Suprapubic skin (tissue), 4 donors: ENCODE data around the gene CHRNE. TPM values are rescaled to one million over a fixed set of nuclear protein-coding genes. Genes with fewer than 3 reads are reported as not detected.
A peak's percentile ranks its signal among the peaks of the same experiment; 100 is the strongest.

Source experiments
- DNase-seq, 2 donors: peaks; one replicate each; pipeline ENCODE4 v3.0.0-alpha.2; 2019; ENCODE audit warnings: low spot score in 2 of 2
- H3K27ac ChIP-seq: fragments of 200-600 bp; sonication (generic); one replicate; pipeline ENCODE4 v1.5.1; 2019
- H3K27me3 ChIP-seq: fragments of 200-600 bp; sonication (generic); one replicate; pipeline ENCODE4 v1.5.1; 2019
- H3K36me3 ChIP-seq: fragments of 200-600 bp; sonication (generic); one replicate; pipeline ENCODE4 v1.5.1; 2019
- H3K4me1 ChIP-seq: fragments of 200-600 bp; sonication (generic); one replicate; pipeline ENCODE4 v1.5.1; 2019
- H3K4me3 ChIP-seq: fragments of 200-600 bp; sonication (generic); one replicate; pipeline ENCODE4 v1.5.1; 2019; ENCODE audit warnings: mild to moderate bottlenecking
- H3K9me3 ChIP-seq: fragments of 200-600 bp; sonication (generic); one replicate; pipeline ENCODE4 v1.5.1; 2019
- EP300 ChIP-seq: sonication (generic); formaldehyde crosslinking; IDR thresholded peaks from one replicate; pipeline ENCODE4 v1.6.1; 2017; ENCODE audit warnings: antibody characterized with exemption
- POLR2A ChIP-seq, 2 donors: fragments of 450-650 bp; IDR thresholded peaks; one replicate each; pipeline ENCODE4 v1.6.1; 2017; ENCODE audit warnings: antibody characterized with exemption in 2 of 2, mild to moderate bottlenecking in 2 of 2, moderate library complexity in 2 of 2
- POLR2AphosphoS5 ChIP-seq, 3 donors: sonication (generic); formaldehyde crosslinking; IDR thresholded peaks; one replicate each; pipeline ENCODE4 v1.6.1; 2017; ENCODE audit warnings: antibody characterized with exemption in 3 of 3
- WGBS: methylation state at CpG from one replicate; pipeline ENCODE4 v1.1.5; 2018; 5-methylcytosine and 5-hydroxymethylcytosine counted together
- total RNA-seq, 4 donors: library from RNA; depleted of rRNA; stranded (reverse); fragments of >200 nt; gene quantifications; one replicate each; pipeline ENCODE4 v1.1.0, GENCODE V29; 2016
- TF ChIP-seq, protein P1 (sequence below), 2 donors: fragments of 200-600 bp in 1 of 2; fragments of 450-650 bp in 1 of 2; sonication (generic) in 1 of 2; IDR thresholded peaks; one replicate each; pipeline ENCODE4 v1.5.1; 2016 to 2019; ENCODE audit warnings: antibody characterized with exemption in 2 of 2, mild to moderate bottlenecking in 1 of 2, moderate library complexity in 1 of 2

Gene CHRNE
- total RNA-seq, 4 donors from 2014 or later, result 1.7 to 6.0 (median 2.4) TPM

DNA sequence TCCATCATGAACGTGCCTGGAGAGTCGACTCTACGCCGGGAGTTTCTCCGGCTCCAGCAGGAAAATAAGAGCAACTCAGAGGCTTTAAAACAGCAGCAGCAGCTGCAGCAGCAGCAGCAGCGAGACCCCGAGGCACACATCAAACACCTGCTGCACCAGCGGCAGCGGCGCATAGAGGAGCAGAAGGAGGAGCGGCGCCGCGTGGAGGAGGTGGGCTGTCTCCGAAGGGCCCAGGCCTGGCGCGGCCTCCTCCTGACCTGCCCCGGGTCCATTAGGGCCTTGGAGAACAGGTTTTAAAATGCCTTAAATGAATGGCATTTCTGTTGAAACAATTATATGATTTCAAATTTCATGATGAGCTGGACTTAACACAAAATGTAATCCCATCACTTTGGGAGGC lies 15.3 kb downstream of the CHRNE start:
- 92% methylated on average over 17 of the region's 18 CpGs for WGBS
- TF ChIP-seq EP300 (no peak), POLR2A (IDR thresholded peaks at IDR 0.05) (no peak), POLR2AphosphoS5 (IDR thresholded peaks at IDR 0.05) (no peak)
- TF ChIP-seq, protein P1, sequence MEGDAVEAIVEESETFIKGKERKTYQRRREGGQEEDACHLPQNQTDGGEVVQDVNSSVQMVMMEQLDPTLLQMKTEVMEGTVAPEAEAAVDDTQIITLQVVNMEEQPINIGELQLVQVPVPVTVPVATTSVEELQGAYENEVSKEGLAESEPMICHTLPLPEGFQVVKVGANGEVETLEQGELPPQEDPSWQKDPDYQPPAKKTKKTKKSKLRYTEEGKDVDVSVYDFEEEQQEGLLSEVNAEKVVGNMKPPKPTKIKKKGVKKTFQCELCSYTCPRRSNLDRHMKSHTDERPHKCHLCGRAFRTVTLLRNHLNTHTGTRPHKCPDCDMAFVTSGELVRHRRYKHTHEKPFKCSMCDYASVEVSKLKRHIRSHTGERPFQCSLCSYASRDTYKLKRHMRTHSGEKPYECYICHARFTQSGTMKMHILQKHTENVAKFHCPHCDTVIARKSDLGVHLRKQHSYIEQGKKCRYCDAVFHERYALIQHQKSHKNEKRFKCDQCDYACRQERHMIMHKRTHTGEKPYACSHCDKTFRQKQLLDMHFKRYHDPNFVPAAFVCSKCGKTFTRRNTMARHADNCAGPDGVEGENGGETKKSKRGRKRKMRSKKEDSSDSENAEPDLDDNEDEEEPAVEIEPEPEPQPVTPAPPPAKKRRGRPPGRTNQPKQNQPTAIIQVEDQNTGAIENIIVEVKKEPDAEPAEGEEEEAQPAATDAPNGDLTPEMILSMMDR (IDR thresholded peaks at IDR 0.05), result no peak
- no peak overlapping the region for H3K27ac ChIP-seq
- no peak for DNase-seq
- no peaks in the 10 kb centered on the region for H3K4me1 ChIP-seq
- H3K9me3 ChIP-seq, result no peaks in the 10 kb centered on the region
- H3K36me3 ChIP-seq, result peaks cover 78% of the 10 kb centered on the region
- no peaks in the 10 kb centered on the region for H3K27me3 ChIP-seq
- H3K4me3 ChIP-seq, result no peak overlapping the region

DNA sequence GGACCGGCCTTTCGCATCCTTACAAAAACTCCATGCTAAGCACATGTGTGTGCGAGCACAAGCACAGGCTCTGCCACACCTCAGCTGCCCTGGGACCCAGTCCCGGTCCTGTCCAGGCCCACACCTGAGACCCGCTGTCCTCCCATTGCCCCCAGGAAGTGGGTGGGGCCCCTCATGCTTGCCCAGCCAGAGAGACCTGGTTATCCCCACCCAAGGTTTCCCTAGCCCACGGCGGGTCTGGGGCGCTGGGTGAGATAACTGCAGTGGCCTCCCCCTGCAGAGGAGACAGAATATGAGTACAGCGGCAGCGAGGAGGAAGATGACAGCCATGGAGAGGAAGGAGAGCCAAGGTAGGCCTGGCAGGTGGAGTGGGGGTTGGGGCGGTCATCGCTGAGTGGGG lies 16.1 kb downstream of the CHRNE start:
- 95% methylated on average over 10 of the region's 12 CpGs for WGBS
- no peak overlapping the region for H3K27ac ChIP-seq
- no peak for DNase-seq
- H3K4me1 ChIP-seq, result peaks cover 4% of the 10 kb centered on the region
- no peak overlapping the region for H3K4me3 ChIP-seq
- H3K27me3 ChIP-seq, result no peaks in the 10 kb centered on the region
- peaks cover 70% of the 10 kb centered on the region for H3K36me3 ChIP-seq
- no peak for TF ChIP-seq POLR2A (IDR thresholded peaks at IDR 0.05)
- no peak for TF ChIP-seq POLR2AphosphoS5 (IDR thresholded peaks at IDR 0.05)
- TF ChIP-seq, protein P1 (IDR thresholded peaks at IDR 0.05), result no peak
- no peak for TF ChIP-seq EP300
- H3K9me3 ChIP-seq, result no peaks in the 10 kb centered on the region

DNA sequence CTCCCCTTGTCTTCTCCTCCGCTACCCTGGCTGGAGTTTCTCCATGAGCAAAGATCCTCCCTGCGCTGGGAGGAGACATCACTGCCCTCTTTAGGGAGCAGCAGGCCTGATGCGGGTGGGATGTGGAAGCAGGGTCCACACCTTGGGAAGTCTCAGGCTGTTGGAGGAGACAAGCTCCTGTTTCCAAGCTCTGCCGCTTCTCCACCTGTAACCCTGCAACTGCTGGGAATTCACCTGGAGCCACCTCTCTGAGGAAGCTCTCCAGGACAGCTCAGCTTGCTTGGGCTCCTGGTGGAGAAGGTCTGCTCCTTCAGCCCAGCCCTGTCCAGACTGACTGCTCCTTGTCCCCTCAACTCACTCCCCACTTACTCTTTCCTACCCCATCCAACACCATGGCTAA lies 18.4 kb downstream of the CHRNE start:
- WGBS, result 90% methylated on average over 3 of the region's 4 CpGs
- H3K36me3 ChIP-seq, result peaks cover 55% of the 10 kb centered on the region
- DNase-seq, result no peak

DNA sequence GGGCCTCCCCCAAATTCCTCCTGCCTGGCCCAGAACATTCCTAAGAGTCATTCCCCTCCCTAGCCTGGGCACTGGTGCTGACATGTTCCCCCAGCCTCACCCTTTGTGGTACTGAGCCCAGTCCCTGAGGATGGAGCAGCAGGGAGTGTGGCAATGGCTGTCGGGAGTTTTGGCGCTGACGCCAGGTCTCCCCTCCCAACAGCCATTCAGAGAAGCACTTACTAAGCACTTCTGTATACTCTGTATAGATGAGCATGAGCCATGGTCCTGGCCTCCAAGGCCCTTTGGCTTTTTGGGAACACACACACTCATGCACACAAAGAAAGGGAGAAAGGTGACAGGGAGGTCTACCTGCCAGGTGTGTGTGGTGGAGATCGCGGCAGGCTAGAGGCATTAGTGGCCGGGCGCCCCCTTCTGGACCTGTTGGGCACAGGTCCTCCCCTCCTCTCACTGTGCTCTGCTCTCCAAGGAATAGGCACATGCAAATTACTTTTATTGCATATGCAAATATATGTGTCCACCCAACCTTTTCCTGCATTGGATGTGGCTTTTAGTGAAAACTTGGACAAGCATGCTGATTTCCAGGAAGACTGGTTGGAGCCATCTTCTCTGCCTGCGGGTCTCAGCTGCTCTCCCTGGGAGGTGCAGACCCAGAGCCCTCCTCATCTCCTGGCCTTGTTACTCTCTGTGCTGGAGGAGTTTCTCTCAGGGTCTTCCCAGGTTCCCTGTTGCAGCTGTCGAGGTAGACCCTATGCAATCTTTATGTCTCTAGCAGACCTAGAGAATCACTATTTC lies 20.9 kb downstream of the CHRNE start:
- 44% methylated on average over 7 of the region's 9 CpGs for WGBS
- H3K27me3 ChIP-seq, result no peaks in the 10 kb centered on the region
- no peaks in the 10 kb centered on the region for H3K9me3 ChIP-seq
- peak in 1 of 2 donors; percentile 67 for DNase-seq
- H3K27ac ChIP-seq, result no peak overlapping the region
- H3K4me1 ChIP-seq, result peaks cover 20% of the 10 kb centered on the region
- H3K4me3 ChIP-seq, result no peak overlapping the region
- TF ChIP-seq, protein P1 (IDR thresholded peaks at IDR 0.05), result peak; percentile 71 to 72
- no peak for TF ChIP-seq POLR2AphosphoS5 (IDR thresholded peaks at IDR 0.05)
- H3K36me3 ChIP-seq, result peaks cover 52% of the 10 kb centered on the region

More for the DNA sequence above, 18.4 kb downstream of the CHRNE start:
- no peak overlapping the region for H3K27ac ChIP-seq
- no peak overlapping the region for H3K4me3 ChIP-seq
- H3K27me3 ChIP-seq, result no peaks in the 10 kb centered on the region
- peaks cover 17% of the 10 kb centered on the region for H3K4me1 ChIP-seq
- no peaks in the 10 kb centered on the region for H3K9me3 ChIP-seq
- no peak for TF ChIP-seq EP300
- TF ChIP-seq POLR2AphosphoS5 (IDR thresholded peaks at IDR 0.05), result no peak
- TF ChIP-seq, protein P1 (IDR thresholded peaks at IDR 0.05), result no peak
- TF ChIP-seq POLR2A (IDR thresholded peaks at IDR 0.05), result no peak

DNA sequence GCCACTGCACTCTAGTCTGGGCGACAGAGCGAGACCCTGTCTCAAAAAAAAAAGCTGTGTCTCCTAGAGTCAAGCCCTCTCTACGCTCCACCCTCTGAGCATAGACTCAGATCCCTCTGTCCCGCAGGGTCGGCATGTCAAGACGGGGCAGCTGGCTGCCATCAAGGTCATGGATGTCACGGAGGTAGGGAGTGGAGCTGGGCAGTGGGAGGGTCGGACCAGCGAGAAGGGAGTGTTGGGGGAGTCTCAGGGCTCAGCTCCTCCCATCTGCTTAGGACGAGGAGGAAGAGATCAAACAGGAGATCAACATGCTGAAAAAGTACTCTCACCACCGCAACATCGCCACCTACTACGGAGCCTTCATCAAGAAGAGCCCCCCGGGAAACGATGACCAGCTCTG lies 22.0 kb downstream of the CHRNE start:
- Histone ChIP-seq H3K27ac (peak overlapping the region; percentile 4), H3K27me3 (no peaks in the 10 kb centered on the region), H3K36me3 (peaks cover 41% of the 10 kb centered on the region), H3K4me3 (no peak overlapping the region), H3K9me3 (no peaks in the 10 kb centered on the region), H3K4me1 (peaks cover 24% of the 10 kb centered on the region)
- no peak for DNase-seq
- WGBS, result 56% methylated on average over 8 of the region's 15 CpGs
- no peak for TF ChIP-seq POLR2AphosphoS5 (IDR thresholded peaks at IDR 0.05)
- no peak for TF ChIP-seq EP300
- TF ChIP-seq, protein P1 (IDR thresholded peaks at IDR 0.05), result no peak
- no peak for TF ChIP-seq POLR2A (IDR thresholded peaks at IDR 0.05)
